ELF-1 (cell line): ENCODE measurements around the gene THSD7A.
"Not testable (repeated sequence)": the region's sequence is repeated elsewhere in the genome, so short reads cannot be mapped to it uniquely, and the experiment has no call there.

ENCODE experiments used
- DNase-seq: peaks from one replicate; pipeline ENCODE4 v3.0.0-alpha.2; 2016; ENCODE audit warnings: low read depth, low spot score

THSD7A gene

DNA sequence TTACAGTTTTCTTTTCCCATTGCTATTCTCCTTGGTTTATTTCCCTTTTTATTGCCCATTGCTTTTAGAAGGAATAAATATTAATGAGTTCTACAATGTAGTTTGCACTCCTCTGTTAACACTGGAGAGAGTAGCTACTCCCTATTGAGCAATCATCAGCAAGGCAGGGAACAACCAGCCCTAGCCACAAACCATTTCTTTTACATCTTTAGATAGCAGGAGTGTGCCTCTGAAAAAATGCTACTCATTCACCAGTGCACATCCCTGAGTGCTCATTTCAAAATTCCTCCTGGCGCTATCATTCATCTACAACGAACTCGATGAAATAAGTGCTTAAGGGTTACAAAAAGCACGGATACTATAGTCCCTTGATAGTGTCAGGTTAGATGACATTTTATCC is 252.9 kb downstream of the THSD7A start:
- no peak for DNase-seq

DNA sequence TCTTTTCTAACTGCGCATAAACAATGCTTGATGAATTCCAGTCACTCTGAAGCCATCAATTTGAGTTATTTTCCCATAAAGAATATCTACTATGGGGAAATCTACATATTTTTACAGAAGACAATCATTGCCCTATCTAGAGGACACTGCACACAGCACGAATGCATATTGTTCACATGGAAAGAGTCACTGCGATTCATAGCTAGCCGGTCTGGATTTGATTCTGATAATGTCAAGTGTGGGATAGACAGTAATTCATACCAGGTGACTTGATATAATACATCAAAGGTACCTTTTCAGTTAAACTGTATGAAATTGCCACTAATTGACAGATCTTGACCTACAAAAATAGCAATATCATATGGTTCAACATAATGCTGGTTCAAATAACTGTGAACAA is 255.7 kb downstream of the THSD7A start:
- no peak for DNase-seq

DNA sequence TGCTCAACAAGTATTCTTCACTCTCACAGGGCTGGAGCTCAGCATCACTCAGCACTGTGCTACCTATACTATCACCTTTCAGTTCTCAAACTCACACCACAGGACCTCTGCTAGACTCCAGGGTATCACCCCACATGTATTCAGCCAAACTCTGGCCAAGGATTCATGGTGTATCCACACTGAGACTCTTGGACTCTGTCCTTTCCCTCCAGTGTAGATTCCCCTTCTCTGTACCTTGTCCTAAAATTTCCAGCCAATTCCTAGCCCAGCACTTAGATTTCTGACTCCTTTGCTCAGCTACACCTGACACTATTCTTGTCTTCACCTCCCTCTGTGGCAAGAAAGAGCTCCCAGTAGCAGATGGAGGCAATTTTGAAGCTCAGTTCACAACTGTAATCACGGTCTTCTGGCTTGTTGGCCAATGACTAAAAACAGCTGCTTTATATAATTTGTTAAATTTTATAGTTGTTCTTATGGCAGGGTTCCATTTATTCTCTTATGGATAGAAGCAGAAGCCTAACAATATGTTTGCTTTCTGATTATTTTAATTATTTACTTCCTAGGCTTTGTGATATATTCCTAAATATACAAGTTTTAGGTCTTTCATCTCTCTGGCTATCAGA is 258.8 kb downstream of the THSD7A start:
- no peak for DNase-seq

DNA sequence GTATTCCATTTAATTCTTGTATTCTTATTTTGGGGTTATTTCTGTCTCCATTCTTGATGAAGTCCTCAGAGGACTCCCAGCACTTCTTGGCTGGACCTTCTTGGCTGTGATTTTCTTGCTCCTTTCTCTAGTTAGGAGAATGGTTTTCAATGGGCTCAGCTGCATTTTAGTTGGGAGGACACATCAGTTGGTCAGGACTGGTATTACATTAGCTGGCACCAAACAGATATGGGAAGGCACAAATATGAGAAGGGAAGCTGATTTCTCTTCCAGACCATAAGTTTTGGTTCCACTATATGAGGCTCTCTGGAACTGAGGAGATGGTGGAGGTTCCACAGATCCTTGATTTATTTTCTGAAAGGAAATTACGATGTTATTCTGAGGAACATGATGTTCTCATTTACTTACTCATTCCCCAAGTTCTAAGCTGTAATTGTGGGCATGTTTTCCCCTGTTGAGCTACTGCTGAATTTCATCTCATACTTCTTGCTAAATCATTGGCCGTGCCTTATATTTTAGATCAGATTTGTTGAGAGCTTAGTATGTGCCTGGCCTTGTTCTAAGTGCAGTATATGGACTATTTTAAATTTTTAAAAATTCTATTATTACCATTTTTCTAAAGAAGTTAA is 261.0 kb downstream of the THSD7A start:
- no peak for DNase-seq

DNA sequence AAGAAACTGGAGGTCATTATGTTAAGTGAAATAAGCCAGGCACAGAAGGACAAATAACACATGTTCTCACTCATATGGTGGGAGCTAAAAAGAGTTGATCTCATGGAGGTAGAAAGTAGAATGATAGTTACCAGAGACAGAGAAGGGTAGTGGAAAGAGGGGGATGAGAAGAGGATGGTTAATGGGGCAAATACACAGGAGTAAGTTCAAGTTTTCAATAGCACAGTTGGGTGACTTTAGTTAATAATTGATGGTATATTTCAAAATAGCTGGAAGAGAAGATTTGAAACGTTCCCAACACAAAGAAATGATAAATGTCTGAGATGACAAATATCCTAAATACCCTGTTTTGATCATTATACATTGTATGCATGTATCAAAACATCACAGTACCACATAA is 261.8 kb downstream of the THSD7A start:
- no peak for DNase-seq

DNA sequence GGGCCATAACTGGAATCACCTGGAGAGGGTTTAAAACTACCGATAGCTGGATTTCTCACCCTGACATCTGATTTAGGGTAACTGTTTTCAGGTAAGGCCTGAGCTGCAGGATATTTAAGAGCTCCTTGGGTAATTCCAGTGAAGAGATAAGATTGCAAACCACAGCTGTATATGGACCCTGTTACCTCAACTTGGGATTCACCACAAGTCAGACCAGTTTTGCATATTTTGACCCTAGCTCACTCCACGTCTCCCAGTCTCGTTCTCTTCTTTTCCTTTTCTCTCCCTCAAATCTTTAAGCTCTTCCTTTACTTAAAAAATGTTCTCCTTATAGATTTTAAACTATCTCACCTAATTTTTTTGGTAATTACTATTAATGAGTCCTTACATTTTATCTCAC is 264.4 kb downstream of the THSD7A start:
- DNase-seq = no peak

DNA sequence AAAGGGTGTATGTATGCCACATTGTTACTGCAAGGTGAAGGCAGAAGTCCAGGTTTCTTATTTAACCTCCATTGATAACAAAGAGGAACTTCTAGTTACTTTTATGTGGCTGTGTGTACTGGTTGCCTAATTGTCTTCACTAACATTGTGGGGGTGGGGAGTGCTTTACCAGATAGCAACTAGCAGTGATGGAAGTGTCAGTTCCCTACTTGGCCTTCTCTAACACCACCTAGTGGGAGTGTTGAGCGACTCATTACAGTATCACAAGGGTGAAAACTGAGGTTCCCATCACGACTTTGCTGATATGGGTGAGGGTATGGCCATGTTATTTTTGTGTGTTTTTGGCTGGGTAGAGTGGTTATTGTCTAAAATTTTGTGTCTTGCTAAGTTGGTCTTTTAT is 274.4 kb downstream of the THSD7A start:
- peak; percentile 44 for DNase-seq

DNA sequence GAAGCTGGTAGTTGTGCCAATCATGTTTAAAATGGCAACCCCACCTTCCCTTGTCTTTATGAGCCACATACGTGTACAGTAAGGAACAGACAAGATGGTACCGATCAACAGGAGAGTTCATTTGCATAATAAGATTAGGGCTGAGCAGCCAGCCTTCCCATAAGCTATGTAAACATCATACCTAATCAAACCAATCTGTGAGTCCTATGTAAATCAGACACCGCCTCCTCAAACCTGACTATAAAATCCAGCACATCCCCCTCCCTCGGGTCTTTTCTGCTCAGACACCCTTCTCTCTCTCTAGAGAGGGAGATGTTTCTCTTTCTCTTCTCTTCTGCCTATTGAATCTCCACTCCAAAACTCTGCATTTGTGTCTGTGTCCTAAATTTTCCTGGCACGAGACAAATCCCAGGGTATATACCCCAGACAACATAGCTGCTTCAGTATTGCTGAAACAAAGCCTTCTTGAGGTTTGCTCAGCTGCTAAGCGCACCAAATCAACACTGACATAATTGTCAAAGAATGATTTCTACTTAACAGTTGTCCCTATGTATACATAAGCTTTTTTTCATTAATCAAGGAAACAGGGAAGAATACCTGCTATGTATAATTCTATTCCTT is 279.2 kb downstream of the THSD7A start:
- DNase-seq = no peak

DNA sequence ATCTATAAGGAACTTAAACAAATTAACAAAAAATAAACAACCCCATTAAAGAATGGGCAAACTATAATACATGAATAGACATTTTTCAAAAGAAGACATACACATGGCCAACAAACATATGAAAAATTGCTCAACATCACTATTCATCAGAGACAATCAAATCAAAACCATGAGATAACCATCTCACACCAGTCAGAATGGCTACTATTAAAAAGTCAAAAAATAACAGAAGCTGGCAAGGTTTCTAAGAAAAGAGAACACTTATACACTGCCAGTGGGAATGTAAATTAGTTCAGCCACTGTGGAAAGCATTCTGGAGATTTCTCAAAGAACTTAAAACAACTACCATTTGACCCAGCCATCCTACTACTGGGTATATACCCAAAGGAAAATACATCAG is 280.5 kb downstream of the THSD7A start:
- DNase-seq = no peak

DNA sequence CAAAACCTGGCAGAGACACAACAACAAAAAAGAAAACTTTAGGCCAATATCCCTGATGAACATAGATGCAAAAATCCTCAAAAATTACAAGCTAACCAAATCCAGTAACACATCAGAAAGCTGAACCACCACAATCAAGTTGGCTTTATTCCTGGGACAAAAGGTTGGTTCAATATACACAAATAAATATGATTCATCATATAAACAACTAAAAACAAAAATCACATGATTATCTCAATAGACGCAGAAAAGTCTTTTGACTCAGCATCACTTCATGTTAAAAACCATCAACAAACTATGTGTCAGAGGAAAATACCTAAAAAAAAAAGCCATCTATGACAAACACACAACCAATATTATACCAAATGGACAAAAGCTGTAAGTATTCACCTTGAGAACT is 283.5 kb downstream of the THSD7A start:
- DNase-seq = no peak

DNA sequence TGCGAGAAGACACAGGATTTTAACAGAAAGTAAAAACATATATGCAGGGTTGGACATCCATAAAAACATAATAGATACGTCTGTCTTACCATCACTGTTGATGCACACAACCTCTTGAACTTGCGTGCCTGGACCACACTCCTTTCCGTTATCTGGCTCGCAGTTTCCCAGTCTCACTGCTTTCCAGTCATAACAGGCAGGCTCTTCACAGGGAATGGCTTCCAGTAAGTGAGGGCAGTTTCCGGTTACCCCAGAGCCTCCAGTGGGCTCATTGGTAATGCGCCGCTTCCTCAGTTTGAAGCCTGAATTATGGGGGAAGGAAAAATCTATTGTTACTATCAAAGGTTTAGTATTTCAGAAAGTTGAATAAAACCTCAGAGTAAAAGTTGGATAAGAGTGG is 290.7 kb downstream of the THSD7A start:
- no peak for DNase-seq

DNA sequence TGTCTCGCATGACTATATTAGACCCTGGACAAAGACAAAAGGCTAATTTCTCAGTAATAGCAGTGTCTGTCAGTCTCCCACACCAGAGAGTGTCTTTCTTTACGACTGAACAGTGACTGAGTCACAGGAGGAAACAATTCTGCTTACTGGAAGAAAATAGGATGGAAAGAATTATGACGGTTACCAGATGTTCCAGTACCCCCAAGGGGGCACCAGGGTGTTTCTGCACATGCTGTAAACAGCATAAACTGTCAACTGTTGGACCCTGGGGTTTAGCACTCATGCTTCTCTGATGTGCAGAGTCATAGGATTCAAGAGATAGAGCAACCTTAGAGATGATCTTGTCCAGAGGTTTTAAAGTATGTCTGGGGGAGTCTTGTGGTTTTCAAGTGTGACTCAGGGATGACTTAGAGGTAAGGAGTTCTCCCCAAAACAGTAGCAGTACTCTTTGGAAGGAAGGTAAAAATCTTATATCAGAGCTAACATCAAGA is 291.7 kb downstream of the THSD7A start:
- no peak for DNase-seq

DNA sequence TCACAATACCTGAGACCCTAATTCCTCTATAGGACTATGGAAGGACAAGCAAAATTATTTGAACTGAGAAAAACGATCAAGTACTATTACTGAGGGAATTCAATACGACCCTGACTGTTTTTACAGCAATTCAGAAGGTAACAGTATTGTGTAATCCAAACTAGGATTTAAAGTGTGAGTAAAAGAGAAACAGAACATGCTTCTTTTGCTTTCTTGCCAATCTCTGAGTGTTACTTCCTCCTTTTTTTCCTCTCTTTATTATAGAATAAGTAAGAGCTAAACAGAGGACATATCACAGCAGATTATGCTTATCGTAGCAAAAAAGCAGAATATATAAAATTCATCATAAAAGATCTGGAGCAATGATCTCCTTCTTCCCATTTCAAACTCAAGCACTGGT is 292.1 kb downstream of the THSD7A start:
- DNase-seq = no peak

DNA sequence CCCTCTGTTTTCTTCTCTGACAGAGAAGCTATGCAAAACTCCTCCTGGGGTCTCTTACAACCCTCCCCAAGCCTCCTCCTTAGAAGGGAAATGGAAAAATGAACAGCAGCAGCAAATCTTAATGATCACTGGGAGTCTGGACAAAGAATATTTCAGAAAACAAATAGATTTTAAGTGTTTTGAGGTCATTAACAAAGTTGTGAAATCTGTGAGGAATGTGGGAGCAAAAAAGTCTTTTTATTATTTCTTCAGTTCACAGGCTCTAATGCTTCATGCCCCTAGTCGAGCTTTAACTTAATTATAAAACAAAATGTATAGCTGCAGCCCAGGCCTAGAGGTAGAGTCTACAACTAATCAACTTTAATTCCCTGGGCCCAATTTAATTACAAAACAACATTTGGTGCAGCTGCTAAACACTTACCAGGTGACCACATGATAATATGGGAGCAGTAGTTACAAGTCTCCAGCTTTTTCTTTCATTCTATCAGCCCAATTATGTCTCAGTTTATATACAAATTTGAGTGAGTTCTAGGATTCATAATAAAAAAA is 293.2 kb downstream of the THSD7A start:
- DNase-seq = no peak

DNA sequence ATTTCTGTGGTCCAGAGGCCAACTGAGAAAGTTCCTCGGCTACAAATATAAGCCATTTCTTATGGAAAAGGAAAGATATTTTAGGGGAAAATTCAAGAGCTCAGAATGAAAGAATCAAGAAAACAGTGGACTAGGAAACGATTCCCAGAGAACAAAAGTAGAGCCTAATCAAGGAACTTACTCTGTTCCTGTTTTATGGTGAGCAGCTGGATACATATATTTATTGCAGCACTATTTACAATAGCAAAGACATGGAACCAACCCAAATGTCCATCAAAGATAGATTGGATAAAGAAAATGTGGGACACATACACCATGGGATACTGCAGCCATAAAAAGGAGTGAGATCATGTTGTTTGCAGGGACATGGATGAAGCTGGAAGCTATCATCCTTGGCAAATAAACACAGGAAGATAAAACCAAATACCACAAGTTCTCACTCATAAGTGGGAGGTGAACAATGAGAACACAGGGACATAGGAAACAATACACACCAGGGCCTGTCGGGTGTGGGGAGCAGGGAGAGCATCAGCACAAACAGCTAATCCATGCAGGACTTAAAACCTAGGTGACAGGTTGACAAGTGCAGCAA is 298.7 kb downstream of the THSD7A start:
- DNase-seq = no peak

DNA sequence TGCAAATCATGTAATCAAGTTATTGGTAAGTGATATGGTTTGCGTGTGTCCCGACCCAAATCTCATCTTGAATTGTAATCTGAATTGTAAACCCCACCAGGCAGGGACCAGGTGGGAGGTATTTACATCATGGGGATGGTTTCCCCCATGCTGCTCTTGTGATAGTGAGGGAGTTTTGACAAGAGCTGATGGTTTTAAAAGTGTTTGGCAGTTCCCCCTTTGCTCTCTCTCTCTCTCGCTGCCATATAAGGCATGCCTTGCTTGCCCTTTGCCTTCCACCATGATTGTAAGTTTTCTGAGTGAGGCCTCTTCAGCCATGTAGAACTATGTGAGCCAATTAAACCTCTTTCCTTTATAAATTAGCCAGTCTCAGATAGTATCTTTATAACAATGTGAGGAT is 302.6 kb downstream of the THSD7A start:
- no peak for DNase-seq

DNA sequence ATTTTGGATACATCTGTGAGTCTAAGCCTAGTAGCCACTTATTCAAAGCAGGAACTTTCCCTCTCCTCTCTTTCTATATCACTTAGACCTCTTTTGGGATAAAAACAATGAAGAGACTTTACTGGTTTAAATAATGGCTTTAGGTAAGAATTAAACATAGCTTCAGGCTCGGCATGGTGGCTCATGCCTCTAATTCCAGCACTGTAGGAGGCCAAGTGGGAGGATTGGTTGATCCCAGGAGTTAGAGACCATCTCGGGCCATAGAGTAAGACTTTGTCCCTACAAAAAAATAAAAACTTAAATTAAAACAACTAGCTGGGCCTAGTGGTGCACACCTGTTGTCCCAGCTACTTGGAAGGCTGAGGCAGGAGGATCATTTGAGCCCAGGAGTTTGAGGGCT is 304.3 kb downstream of the THSD7A start:
- DNase-seq = no peak

DNA sequence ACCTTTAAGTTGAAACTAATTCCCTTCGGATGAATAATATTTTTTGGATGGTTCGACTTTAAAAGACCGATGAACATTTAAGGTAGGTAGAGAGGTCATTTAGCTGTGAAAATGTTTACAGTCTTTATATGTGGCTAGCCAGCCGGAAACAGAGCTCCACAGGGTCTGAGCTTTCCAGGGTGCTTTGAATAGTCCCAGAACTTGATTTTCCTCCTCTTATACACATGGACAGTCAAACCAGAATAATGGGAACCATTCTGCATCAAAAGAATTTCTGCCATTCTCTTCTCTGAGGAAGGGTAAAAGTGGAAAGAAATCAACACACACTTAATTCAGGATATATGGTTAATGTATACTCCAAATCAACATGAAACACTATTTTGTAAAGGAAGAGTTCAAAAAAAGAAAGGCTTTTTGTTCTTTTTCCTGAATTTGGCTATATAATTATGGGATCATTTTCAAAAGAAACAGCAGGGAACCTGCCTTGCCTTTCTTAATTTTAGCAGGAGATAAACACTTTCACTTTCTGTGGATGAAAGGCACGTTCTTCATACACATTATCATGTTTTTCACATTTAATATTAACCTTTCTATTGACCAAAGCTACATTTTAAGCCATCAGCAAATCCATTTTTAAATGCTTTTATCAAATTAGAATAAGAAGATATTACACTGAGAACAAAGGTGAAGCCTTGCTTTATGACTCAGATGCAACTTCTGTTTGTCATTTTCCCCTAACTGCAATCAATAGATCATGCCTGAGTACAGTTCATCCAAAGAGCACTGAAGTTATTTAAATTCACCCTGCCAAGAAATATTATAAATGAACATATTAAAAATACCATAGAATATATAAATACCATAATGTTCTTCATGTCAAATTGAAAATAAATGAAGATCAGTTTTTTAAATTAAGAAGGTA is 307.3 kb downstream of the THSD7A start:
- no peak for DNase-seq

DNA sequence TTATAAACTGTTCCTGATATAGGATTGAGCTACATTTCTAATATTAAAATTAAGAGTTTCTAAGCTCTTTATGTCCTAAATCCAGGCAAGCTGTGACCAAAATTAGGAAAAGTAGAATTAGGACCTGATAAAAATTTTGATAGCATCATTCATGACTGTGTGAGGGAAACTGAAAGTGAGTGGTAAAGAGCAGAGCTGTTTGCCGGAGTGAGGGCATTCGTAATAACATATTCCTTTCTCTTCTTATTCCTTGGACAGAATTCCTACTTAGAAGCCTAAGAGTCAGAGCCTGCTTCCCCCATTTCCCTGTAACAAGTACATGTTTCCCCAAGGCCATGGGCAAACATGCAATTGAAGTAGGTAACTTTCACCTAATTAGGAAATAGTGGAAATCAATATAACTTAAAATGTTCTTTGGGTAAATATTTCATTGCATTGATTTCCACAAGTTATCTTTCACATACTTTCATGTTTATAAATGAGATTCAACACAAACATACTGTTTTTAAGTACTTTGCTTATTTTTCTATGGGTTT is 310.0 kb downstream of the THSD7A start:
- DNase-seq = not testable (repeated sequence)

DNA sequence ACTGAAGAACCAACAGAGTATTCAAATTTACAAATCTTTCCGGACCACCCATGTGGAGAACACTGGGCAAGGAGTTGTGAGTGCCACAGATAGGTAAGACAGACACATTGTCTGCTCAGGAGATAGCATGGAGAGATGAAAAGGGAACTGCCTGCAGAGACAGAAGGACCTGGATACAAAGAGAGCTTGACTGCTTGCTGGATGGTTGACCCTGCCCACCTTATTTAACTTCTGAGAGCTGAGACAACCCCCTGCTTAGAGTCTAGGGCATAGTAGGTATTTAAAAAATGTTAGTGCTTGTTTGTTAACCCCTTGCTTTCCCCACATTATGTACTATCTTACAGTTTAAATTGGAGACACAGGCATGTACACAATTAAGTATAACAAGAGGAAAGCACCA is 314.1 kb downstream of the THSD7A start:
- DNase-seq = peak; percentile 9

DNA sequence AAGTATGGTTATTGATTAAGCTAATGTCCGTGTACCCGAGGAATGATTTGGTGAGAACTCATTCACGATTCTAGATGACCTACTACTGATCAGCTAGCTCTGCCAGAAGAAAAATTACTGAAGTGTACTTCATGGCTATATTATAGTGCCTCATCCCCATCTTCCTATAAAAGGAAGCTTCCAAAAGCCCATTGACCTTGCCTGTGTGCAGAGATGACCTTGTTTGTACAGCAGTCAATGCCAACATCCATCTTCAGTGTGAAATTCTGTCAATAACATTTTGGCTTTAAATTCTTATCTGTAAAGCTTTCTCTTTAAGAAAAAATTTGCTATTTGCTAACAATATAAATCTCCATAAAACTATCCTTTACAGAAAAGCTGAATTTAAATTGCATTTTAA is 315.7 kb downstream of the THSD7A start:
- no peak for DNase-seq
